Stimulated activated CD4-positive, alpha-beta T cell treated with anti-CD3 and anti-CD28 coated beads, TNF-alpha, amount 100 ng/mL, for 24 hours (primary cell): ENCODE data around the gene PRRT2.
"Not testable (repeated sequence)": the region's sequence is repeated elsewhere in the genome, so short reads cannot be mapped to it uniquely, and the experiment has no call there.

ENCODE experiments used
- DNase-seq, 3 experiments: peaks; one replicate each; pipeline ENCODE4 v3.0.0-alpha.2; 2020; ENCODE audit warnings: low read depth in 3 of 3

The PRRT2 gene

DNA sequence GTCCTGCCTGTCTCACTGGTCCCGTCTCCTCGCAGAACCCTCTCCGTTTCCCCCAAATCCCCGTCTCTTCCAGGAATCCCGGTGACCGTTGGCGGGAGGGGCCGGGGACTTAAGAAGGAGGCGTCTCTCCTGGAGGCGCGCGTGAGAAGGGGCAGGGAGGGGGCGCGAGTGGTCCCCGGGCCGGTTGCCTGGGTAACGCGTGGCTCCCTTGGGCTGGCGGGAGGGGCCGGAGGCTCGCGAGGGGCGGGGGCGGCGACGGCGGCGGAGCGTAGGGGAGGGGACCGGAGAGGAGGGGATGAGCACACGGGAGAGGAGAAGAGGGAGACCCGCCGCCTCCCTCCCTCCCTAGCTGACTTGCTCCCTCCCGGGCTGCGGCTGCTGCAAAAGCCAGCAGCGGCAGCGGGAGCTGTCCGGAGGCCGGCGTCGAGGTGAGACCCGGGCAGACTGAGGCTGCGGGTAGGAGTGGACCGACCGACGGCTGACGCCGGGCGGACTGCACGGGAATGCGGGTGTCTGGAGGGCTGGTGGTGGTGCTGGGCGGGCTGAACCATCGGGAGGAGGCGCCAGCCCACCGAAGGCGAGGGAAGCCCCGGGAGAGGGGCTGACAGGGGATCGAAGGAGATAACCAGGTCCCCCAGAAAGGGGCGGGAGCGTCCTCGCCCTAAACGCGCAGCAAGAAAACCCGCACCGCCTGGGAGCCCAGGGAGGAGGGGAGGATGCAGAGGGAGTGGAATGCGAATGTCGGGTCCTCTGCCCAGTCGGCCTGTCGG, at the start of gene PRRT2:
TSS of gene PRRT2 (plus strand) at position 298 of the 770 bp plus-strand sequence. CDS start 862 bp downstream, outside the sequence.
- peak in 1 of 3 experiments; percentile 63 for DNase-seq

DNA sequence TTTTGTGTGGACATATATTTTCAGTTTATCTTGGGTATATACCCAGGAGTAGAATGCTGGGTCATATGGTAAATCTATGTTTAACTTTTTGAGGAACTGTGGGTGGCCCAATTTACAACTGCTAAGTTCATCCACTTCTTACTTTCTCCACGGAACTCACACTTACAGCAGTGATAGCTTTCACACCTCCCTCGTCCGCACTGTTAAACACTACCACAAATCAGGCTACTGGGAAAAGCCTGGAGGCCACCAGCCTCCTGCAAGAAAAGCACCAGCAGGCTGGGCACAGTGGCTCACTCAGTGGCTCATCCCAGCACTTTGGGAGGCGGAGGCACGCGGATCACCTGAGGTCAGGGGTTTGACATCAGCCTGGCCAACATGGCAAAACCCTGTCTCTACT, 48.7 kb upstream of the PRRT2 start:
- no peak for DNase-seq

DNA sequence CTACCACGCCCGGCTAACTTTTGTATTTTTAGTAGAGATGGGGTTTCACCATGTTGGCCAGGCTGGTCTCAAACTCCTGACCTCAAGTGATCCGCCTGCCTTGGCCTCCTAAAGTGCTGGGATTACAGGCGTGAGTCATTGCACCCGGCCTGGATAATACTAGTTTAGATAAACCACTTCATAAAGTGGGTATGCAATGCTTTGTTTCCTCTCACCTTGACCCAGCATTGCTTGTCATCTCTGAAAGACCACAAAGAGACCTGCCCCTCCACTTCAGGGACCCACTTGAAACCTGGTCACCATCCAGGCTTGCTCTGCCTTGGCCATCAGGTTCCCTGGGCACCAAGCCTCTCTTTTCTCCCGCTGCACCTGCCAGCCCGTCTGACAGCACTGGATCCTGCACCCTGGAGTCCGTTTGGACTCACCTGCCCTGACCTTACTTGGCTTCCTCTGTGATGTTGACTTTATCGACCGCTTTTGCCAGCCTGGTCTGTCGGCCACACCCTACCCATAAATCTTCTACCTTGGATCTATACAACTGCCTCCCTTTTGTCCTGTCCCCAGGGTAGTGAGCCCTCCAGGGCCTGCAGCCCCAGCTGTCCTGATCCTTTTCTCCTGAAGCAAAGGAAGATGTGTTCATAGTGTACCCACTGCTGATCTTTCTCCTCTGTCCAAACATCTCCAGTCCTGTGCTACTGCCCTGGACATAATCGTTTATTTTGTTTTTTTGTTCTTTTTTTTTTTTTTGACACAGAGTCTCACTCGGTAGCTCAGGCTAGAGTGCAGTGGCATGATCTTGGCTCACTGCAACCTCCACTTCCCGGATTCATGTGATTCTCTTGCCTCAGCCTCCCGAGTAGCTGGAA, 46.6 kb upstream of the PRRT2 start:
- no peak for DNase-seq

DNA sequence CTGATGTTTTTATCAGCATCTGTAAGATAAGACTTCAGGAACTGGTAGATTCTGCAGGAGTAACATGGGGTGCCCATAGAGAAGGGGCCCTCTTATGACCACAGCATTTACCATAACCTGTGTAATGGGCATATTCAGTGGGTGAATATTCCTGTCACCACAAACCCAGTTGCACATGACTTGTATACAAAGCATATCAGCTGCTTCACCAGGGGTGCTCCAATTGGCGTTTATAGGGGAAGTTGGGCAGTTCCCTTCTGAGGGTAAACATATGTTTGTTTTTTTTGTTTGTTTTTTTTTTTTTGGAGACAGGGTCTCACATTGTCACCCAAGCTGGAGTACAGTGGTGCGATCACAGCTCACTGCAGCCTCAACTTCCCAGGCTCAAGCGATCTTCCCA, 45.4 kb upstream of the PRRT2 start:
- no peak for DNase-seq

DNA sequence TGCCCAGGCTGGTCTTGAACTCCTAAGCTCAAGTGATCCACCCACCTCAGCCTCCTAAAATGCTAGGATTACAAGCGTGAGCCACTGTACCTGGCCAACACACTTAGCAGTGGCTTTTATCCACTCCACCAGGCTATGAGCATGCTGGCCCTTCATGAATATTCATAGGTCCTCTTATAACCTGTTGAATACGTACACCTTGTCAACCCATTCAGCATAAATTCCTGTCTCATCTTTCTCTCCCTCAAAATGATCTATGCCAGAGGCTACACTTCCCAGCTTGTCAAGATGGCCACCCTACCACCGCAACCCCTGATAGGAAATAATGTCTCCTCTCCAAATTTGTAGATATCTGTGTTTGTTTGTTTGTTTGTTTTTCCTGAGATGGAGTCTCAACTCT, 44.9 kb upstream of the PRRT2 start:
- DNase-seq, result no peak

DNA sequence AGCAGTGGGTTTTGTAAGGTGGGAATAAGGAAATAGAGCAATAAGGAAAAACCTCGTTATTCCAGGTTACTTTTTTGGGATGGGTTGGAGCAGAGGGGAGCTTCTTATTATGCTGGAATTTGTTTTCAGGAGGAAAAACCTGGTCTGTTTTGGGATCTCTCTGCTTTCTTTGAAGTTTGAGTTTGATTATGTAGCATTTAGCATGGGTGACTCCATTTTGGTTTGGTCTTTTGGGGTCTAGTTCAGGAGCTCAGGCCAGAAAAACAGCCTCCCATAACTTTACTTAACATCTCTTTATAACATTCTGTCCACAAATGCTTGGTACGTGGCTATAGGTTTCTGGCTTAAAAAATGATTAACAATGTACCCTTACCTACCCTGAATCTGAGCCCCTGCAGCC, 42.5 kb upstream of the PRRT2 start:
- DNase-seq, result no peak

DNA sequence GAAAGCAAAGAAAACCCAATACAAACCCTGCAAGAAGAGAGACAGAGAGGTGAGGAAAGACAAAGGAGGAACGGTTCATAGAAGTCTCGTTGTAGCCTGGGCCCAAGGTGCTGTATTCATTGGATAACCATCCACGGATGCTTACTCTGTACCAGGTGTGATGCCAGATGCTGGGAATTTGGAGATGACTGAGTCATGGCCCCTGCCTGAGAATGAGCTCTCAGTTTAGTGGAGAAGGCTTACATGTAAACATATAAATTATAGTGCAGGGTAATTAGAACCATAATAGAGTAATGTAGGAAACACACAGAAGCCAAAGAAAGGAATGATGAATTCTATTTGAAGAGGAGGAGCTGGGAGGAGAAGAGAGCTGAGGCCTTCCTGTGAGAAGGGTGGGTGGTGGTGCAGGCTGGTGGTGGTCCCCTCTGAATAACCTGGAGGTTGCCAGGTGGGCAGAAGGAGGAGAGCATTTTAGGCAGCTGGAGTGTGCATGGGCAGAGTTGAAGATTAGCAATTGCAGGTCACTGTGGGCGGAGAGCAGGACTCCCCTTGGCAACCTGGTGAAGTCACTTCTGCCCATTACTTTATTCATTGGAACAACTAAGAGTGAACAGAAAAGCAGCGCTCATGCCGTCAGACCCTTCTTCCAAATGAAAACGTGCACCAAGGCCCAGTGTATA, 41.6 kb upstream of the PRRT2 start:
- no peak for DNase-seq

DNA sequence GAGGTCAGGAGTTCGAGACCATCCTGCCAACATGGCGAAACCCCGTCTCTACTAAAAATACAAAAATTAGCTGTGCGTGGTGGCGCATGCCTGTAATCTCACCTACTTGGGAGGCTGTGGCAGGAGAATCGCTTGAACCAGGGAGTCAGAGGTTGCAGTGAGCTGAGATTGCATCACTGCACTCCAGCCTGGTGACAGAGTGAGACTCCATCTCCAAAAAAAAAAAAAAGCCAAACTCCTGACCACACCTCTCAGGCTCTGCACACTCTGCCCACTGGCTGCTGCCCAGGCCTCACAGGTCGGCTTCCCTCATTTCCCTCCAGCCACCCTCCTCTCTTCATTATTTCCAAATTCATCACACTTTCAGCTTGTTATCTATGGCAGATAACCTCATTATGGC, 39.7 kb upstream of the PRRT2 start:
- not testable (repeated sequence) for DNase-seq

DNA sequence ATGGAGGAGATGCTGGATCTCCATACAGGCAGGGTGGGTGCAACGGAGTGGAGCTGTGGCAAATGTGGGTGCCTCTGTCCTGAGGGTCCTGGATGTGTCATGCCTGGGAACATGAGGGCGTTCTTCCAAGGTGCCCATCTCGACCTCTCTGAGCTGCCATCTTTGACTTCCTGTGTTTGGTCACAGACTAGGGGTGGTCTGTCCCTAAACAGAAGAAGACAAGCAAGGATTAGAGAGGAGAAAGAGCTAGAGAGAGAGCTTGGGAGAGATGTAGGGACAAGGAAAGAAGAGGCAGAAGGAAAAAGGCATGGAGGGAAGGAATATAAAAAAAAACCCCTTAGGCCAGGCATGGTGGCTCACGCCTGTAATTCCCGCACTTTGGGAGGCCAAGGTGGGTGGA, 37.3 kb upstream of the PRRT2 start:
- no peak for DNase-seq

DNA sequence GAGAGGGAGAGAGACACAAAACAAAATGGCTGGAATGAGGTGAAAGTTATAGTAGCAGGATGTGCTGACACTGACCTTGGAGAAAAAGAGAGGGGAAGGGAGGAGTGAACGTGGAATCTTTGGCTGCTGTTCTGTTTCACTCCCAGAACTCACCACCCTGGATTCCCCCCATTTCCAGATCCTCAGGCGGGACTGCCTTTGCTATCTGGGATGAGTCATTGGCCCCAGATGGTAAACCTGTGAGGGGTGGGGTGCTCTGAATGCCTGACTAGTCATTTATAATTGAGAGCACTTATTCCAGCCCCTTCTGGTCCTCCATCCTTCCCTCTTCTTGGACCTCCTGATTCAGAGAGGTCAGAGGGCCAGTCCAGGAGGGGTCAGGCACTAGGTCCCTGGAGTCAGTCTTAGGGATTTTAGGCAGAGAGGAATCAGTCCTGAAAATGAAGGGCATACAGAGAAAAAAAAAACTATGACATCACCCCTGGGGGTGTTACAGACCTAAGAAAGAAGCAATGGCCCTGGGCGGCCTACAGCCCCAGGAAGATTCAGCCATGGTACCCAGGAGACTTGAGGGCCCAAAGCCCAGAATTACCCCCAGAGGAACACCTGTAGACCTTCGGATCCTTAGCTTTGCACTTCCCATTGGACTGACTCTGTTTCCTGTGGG, 36.1 kb upstream of the PRRT2 start:
- no peak for DNase-seq

DNA sequence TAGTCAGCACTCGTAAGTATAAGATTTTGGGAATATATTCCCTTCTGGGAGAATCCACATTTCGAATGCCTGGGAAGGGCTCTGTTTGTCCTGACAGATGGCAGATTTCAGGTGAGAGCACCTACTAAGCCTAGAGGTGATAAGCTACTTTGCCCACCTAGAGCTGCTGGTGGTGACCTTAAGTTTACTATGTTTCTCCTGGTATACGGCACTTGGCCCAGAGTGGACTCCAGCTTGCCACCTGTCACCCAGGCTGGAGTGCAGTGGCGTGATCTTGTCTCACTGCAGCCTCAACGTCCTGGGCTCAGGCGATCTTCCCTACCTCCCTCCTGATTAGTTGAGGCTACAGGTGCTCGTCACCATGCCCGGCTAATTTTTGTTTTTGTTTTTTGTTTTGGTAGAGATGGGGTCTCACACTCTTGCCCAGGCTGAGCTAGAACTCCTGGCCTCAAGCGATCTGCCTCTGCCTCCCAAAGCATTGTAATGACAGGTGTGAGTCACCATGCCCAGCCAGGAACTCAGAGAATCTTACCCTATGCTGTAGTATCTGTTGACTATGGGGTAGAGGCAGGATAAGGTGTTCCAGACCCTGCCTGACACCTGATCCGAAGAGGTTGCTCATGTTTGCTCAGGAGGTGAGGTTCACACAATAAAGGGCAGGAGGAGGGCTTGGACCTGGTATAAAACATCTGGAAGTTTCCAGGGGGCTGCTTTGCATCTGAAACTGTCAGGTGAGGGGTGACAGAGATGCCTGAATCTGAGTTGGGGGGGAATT, 34.2 kb upstream of the PRRT2 start, which contains the start of gene ZG16:
TSS of gene ZG16 (plus strand) at position 681 of the 775 bp plus-strand sequence. CDS start 1,011 bp downstream, outside the sequence.
- no peak for DNase-seq

DNA sequence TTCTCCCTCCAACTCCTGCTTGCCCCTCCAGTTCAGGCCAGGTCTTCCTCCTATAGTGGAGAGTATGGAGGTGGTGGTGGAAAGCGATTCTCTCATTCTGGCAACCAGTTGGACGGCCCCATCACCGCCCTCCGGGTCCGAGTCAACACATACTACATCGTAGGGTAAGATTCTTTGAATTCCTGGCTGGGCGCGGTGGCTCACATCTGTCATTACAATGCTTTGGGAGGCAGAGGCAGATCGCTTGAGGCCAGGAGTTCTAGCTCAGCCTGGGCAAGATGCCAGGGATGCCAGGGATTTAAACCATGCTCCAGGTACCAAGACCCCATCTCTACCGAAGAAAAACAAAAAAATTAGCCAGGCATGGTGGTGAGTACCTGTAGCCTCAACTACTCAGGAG, 32.5 kb upstream of the PRRT2 start:
- no peak for DNase-seq

DNA sequence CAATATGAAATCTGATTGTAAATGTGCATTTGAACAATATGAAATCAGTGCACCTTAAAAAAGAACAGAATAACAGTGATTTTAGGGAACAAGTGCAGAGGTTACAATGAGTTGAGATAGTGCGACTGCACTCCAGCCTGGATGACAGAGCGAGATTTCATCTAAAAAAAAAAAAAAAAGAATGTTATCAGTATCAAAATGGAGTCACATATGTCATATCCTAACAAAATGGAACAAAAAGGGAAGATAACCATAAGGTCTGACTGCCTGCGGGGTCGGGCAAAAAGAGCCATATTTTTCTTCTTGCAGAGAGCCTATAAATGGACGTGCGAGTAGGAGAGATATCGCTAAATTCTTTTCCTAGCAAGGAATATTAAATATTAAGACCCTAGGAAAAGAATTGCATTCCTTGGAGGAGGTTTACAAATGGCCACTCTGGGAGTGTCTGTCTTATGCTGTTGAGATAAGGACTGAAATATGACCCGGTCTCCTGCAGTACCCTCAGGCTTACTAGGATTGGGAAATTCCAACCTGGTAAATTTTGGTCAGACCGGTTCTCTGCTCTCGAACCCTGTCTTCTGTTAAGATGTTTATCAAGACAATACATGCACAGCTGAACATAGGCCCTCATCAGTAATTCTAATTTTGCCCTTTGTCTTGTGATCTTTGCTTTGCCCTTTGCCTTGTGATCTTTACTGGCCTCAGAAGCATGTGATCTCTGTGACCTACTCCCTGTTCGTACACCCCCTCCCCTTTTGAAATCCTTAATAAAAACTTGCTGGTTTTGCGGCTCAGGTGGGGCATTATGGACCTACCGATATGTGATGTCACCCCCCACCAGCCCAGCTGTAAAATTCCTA, 28.7 kb upstream of the PRRT2 start:
- not testable (repeated sequence) for DNase-seq

DNA sequence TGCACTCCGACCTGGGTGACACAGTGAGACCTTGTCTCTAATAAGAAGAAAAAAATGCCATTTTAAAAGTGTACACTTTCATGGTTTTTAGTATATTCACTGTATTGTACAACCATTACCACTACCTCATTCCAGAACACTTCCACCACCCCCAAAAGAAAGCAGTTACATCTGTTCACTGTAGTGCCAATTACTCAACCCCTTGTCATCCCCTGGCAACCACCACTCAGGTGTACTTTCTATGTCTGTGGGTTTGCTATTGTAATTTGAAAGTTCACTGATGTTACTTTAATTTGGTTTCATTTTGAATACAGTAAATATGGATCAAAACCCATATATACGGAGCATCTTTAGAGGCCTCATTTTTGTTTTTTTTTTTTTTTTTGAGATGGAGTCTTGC, 27.8 kb upstream of the PRRT2 start:
- DNase-seq, result peak in 1 of 3 experiments; percentile 10

DNA sequence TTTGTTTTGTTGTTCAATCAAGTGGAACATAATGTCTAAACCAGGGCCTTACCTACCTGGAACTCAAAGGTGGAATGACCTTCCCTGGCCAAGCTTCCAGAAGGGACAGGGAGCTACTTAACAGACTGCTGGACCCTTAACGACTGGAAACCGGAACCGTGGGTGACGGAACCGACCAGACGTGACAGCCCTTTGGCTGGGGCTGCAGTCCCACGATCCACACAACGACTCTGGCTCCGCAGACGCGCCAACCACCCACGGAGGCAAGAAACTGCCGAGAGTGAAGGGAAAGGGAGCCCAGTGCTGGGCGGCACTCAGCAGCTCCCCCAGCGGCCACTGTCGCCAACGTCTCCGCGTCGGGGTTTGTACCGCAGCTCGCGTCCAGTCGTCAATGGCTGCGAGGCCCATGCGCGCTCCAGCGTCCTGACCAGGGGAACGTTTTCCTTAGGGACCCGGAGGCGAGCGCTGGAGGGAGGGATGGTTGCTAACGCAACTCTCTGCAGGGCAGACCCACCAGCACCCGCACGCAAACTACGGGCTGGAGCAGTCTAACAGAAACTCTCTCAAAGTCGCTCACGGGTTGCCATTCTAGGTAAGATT, 27.0 kb upstream of the PRRT2 start:
- DNase-seq, result peak; percentile 50 to 73 (median 51)

DNA sequence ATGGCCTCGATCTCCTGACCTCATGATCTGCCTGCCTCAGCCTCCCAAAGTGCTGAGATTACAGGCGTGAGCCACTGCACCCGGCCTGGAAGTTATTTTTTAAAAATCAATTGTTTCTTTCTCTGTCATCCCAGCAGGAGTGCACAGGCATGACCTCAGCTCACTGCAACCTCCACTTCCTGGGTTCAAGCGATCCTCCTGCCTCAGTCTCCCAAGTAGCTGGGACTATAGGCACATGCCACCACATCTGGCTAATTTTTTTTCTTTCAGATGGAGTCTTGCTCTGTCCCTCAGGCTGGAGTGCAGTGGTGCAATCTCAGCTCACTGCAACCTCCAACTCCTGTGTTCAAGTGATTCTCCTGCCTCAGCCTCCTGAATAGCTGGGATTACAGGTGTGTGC, 24.8 kb upstream of the PRRT2 start:
- DNase-seq, result not testable (repeated sequence)

DNA sequence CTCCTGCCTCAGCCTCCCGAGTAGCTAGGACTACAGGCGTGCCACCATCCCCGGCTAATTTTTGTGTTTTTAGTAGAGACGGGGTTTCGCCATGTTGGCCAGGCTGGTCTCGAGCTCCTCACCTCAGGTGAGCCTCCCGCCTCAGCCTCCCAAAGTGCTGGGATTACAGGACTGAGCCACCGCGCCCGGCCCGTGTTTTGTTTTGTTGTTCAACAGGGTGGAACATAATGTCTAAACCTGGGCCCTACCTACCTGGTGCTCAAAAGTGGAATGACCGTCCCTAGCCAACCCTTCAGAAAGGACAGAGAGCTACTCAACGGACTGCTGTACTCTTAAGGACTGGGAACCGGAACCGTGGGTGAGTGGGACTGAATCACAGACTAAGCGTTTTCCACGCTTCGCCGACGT, 22.2 kb upstream of the PRRT2 start:
- DNase-seq, result peak in 1 of 3 experiments; percentile 14

DNA sequence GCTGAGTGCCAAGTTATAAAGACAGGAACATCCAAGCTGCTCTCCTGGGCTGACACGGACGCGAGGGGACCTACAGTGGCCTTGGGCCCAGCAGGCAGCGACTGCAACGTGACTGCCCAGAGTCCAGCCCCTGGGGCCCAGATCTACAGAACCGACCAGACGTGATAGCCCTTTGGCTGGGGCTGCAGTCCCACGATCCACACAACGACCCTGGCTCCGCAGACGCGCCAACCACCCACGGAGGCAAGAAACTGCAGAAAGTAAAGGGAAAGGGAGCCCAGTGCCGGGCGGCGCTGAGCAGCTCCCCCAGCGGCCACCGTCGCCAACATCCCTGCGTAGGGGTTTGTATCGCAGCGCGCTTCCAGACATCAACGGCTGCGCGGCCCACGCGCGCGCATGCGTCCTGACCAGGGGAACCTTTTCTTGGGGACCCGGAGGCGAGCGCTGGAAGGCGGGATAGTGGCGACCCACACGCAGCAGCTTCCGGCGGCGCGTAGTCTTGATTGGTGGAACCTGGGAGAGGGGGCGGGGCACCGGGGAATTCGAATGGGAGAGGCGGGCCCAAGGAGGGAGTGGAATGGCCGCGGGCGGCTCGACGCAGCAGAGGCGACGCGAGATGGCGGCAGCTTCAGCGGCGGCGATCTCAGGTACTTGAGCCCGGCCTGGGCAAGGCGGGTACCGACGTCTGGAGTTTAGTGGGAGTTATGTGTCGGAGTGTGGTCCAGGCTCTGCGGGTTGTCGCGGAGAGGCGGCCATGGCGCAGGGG, 21.6 kb upstream of the PRRT2 start, which contains the start of gene KIF22:
TSS of gene KIF22 (plus strand) at position 569 of the 766 bp plus-strand sequence. CDS start at position 578, 9 bp downstream.
- peak; percentile 99 to 100 (median 99) for DNase-seq
